Panc1 (cell line): ENCODE data around the gene TTC28. TPM values are rescaled to one million over a fixed set of nuclear protein-coding genes. Genes with fewer than 3 reads are reported as not detected.

ENCODE experiments used
- ATAC-seq: fragments of 200-7000 bp; cut with Tn5 transposase; 2 replicates; pipeline ENCODE4 v1.9.1; 2020; ENCODE audit warnings: mild to moderate bottlenecking, moderate library complexity
- BruUV-seq: library from RNA; stranded (reverse); fragments of 400-500 nt; replicated peaks from 2 replicates; lab custom pipeline; 2021; lab: Mats Ljungman, UMichigan
- CTCF ChIA-PET: fragments of 300-600 bp; sonication (Branson Sonifier 250); formaldehyde crosslinking; loops from one replicate; lab custom pipeline; 2022; ENCODE audit warnings: antibody characterized with exemption; lab: Charles Lee
- POLR2A ChIA-PET: fragments of 300-600 bp; sonication (Branson Sonifier 250); formaldehyde crosslinking; loops from one replicate; lab custom pipeline; 2022; ENCODE audit warnings: antibody characterized with exemption; lab: Charles Lee
- DNase-seq: peaks from one replicate; pipeline ENCODE4 v3.0.0-alpha.2; 2010; ENCODE audit warnings: low read depth, low spot score
- H3K27ac ChIP-seq: 2 replicates; pipeline ENCODE4 v1.5.1; 2011; ENCODE audit warnings: mild to moderate bottlenecking, low read length, inconsistent platforms
- H3K27me3 ChIP-seq: fragments of 200-500 bp; sonication (Bioruptor generic); 2 replicates; pipeline ENCODE4 v1.6.0; 2014; ENCODE audit warnings: low read length, inconsistent platforms; ENCODE audit not compliant: control insufficient read depth, insufficient read depth
- H3K36me3 ChIP-seq: fragments of 200-500 bp; sonication (Bioruptor generic); 2 replicates; pipeline ENCODE4 v1.5.1; 2014; ENCODE audit warnings: inconsistent platforms, mild to moderate bottlenecking, low read length, moderate library complexity; ENCODE audit not compliant: control insufficient read depth, insufficient read depth
- H3K4me1 ChIP-seq: 2 replicates; pipeline ENCODE4 v1.5.1; 2011; ENCODE audit warnings: inconsistent platforms, mild to moderate bottlenecking, low read length, moderate library complexity; ENCODE audit not compliant: control insufficient read depth, insufficient read depth
- H3K4me3 ChIP-seq, 2 experiments: 2 replicates each; pipeline ENCODE4 v1.5.1; 2011 to 2012; ENCODE audit warnings: low read depth in 2 of 2, low read length in 2 of 2, mild to moderate bottlenecking in 2 of 2, inconsistent platforms in 1 of 2, moderate library complexity in 1 of 2
- H3K9me3 ChIP-seq: fragments of 200-500 bp; sonication (Bioruptor generic); 2 replicates; pipeline ENCODE4 v1.5.1; 2014; ENCODE audit warnings: low read depth, mild to moderate bottlenecking, inconsistent platforms, low read length, moderate library complexity; ENCODE audit not compliant: control insufficient read depth, insufficient read depth
- POLR2AphosphoS5 ChIP-seq: IDR thresholded peaks from 2 replicates; pipeline ENCODE4 v1.6.1; 2012; ENCODE audit warnings: mild to moderate bottlenecking, low read depth, low read length, moderate library complexity
- REST ChIP-seq, 2 experiments: IDR thresholded peaks; 2 replicates each; pipeline ENCODE4 v1.6.1; 2011 to 2012; ENCODE audit warnings: low read depth in 2 of 2, control low read depth in 1 of 2, low read length in 1 of 2, mild to moderate bottlenecking in 1 of 2, moderate library complexity in 1 of 2; ENCODE audit not compliant: insufficient read depth in 1 of 2
- SIN3A ChIP-seq: IDR thresholded peaks from 2 replicates; pipeline ENCODE4 v1.6.1; 2012; ENCODE audit warnings: low read depth, mild to moderate bottlenecking, low read length, moderate library complexity, borderline replicate concordance; ENCODE audit not compliant: insufficient read depth
- TCF7L2 ChIP-seq: IDR thresholded peaks from 2 replicates; pipeline ENCODE4 v1.6.1; 2011; ENCODE audit warnings: mild to moderate bottlenecking, low read depth, low read length, inconsistent platforms
- in situ Hi-C: cut with HindIII; loops from 2 replicates; pipeline ENCODE4 v1.10.0; 2016; ENCODE audit warnings: low sequenced_read_pairs, low pct_unique_long_range_greater_than_20kb
- intact Hi-C: fragments of 100-400 bp; cut with micrococcal nuclease; formaldehyde crosslinking; loops from one replicate; pipeline ENCODE4 v1.10.0; 2022; ENCODE audit not compliant: unreplicated experiment
- total RNA-seq: library from RNA; stranded (reverse); gene quantifications from one replicate; pipeline ENCODE4 v1.2.1, GENCODE V29; 2021; ENCODE audit not compliant: unreplicated experiment
- TF ChIP-seq, protein P1 (sequence below): fragments of 450-650 bp; IDR thresholded peaks from 2 replicates; pipeline ENCODE4 v1.5.1; 2017; ENCODE audit warnings: mild to moderate bottlenecking

Gene TTC28
- total RNA-seq, 1 experiment from 2014 or later = 24.8 TPM

GRCh38 chr22:28582806-28583205, 96.8 kb downstream of the TTC28 start:
- Histone ChIP-seq H3K9me3 (no peaks in the 10 kb centered on the region), H3K27me3 (no peaks in the 10 kb centered on the region), H3K27ac (no peak overlapping the region), H3K36me3 (no peaks in the 10 kb centered on the region), H3K4me3 (no peak overlapping the region), H3K4me1 (no peaks in the 10 kb centered on the region)
- intact Hi-C loops (loop anchor here (10.0 kb wide), 1 partner anchor 138 kb away; no protein-coding TSS in a partner anchor), in situ Hi-C loops (no loop called here)
- POLR2A ChIA-PET = no interaction called here
- ATAC-seq (no peak), DNase-seq (no peak)
- no TSS peak for BruUV-seq
- CTCF ChIA-PET = no interaction called here
- TF ChIP-seq POLR2AphosphoS5 = no peak
- TF ChIP-seq REST (IDR thresholded peaks at IDR 0.05; ENCODE audit: insufficient read depth in 1 of 2, low read depth in 2 of 2, low read length in 1 of 2) = no peak
- TF ChIP-seq, protein P1, sequence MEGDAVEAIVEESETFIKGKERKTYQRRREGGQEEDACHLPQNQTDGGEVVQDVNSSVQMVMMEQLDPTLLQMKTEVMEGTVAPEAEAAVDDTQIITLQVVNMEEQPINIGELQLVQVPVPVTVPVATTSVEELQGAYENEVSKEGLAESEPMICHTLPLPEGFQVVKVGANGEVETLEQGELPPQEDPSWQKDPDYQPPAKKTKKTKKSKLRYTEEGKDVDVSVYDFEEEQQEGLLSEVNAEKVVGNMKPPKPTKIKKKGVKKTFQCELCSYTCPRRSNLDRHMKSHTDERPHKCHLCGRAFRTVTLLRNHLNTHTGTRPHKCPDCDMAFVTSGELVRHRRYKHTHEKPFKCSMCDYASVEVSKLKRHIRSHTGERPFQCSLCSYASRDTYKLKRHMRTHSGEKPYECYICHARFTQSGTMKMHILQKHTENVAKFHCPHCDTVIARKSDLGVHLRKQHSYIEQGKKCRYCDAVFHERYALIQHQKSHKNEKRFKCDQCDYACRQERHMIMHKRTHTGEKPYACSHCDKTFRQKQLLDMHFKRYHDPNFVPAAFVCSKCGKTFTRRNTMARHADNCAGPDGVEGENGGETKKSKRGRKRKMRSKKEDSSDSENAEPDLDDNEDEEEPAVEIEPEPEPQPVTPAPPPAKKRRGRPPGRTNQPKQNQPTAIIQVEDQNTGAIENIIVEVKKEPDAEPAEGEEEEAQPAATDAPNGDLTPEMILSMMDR = no peak
- no peak for TF ChIP-seq SIN3A
- no peak for TF ChIP-seq TCF7L2

DNA sequence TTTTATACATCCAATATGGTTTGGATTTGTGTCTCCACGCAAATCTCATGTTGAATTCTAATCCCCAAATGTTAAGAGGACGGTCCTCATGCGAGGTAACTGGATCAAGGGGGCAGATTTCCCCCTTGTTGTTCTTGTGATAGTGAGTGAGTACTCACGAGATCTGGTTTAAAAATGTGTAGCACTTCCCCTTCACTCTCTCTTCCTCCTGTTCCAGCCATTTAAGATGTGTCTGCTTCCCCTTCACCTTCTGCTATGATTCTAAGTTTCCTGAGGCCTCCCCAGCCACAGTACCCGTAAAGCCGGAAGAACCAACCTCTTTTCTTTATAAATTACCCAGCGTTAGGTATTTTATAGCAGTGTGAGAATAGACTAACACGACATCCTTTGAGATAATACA, 98.6 kb downstream of the TTC28 start:
- H3K36me3 ChIP-seq = no peaks in the 10 kb centered on the region
- no peaks in the 10 kb centered on the region for H3K27me3 ChIP-seq
- no peak overlapping the region for H3K27ac ChIP-seq
- in situ Hi-C loops (no loop called here), intact Hi-C loops (loop anchor here (10.0 kb wide), 1 partner anchor 136 kb away; no protein-coding TSS in a partner anchor)
- TF ChIP-seq REST (IDR thresholded peaks at IDR 0.05; ENCODE audit: insufficient read depth in 1 of 2, low read depth in 2 of 2, low read length in 1 of 2) (no peak), POLR2AphosphoS5 (no peak), SIN3A (no peak), TCF7L2 (no peak)
- TF ChIP-seq, protein P1 = no peak
- ChIA-PET POLR2A (no interaction called here), CTCF (no interaction called here)
- H3K9me3 ChIP-seq = no peaks in the 10 kb centered on the region
- no TSS peak for BruUV-seq
- no peak overlapping the region for H3K4me3 ChIP-seq
- H3K4me1 ChIP-seq = no peaks in the 10 kb centered on the region
- no peak for DNase-seq
- no peak for ATAC-seq
